NCI-H446 treated with DMSO at 0.1 percent for 48 hours (cell line): Measurements from ENCODE around the gene LSM3.

ENCODE experiments used
- DNase-seq: peaks from one replicate; lab custom pipeline; 2025; lab: John Stamatoyannopoulos, UW

Gene LSM3

GRCh38 chr3:14241716-14242115, 63.1 kb downstream of the LSM3 start:
- no peak for DNase-seq

GRCh38 chr3:14242490-14243311, 64.1 kb downstream of the LSM3 start:
- no peak for DNase-seq

GRCh38 chr3:14243782-14244181, 65.2 kb downstream of the LSM3 start:
- DNase-seq: no peak

- no peak for DNase-seq
These were observed 66.1 kb downstream of the LSM3 start for GRCh38 chr3:14244521-14245247.

GRCh38 chr3:14245248-14245639, 66.6 kb downstream of the LSM3 start:
- DNase-seq: no peak

- no peak for DNase-seq
These were observed 67.2 kb downstream of the LSM3 start for GRCh38 chr3:14245822-14246221.

GRCh38 chr3:14246414-14246813, 67.8 kb downstream of the LSM3 start:
- DNase-seq: no peak

- no peak for DNase-seq
These were observed 69.8 kb downstream of the LSM3 start for GRCh38 chr3:14248477-14248848.

GRCh38 chr3:14248849-14249523, 70.4 kb downstream of the LSM3 start:
- no peak for DNase-seq
